ENCODE data around the gene APOBEC4.

Gene APOBEC4

GRCh38 chr1:183675381-183675780 is 22.3 kb upstream of the APOBEC4 start:
- DNase-seq (ENCODE audit: low read depth in 2 of 3, low spot score in 1 of 3) = no peak

DNA sequence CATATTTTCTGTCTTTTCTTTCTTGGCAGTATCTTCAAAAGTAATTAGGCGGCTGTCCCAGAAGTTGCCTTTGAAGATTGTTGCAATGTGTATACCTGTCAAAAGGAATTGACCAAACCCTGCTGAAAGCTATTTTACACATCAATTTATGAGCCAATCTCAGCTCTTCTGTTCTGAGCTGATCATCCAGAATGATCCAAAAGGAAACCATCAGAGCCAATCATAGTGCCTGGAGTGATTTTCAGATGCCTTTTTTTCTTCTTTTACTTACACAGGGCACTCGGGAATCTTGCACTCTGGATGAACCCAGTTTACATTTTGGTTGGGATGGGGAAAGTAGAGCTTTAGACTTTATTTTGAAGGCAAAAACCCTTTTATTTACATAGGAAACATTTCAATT is 21.8 kb upstream of the APOBEC4 start:
- no peak for DNase-seq (ENCODE audit: low read depth in 2 of 3, low spot score in 1 of 3)

GRCh38 chr1:183674339-183674738 is 21.2 kb upstream of the APOBEC4 start:
- no peak for DNase-seq (ENCODE audit: low read depth in 2 of 3, low spot score in 1 of 3)

DNA sequence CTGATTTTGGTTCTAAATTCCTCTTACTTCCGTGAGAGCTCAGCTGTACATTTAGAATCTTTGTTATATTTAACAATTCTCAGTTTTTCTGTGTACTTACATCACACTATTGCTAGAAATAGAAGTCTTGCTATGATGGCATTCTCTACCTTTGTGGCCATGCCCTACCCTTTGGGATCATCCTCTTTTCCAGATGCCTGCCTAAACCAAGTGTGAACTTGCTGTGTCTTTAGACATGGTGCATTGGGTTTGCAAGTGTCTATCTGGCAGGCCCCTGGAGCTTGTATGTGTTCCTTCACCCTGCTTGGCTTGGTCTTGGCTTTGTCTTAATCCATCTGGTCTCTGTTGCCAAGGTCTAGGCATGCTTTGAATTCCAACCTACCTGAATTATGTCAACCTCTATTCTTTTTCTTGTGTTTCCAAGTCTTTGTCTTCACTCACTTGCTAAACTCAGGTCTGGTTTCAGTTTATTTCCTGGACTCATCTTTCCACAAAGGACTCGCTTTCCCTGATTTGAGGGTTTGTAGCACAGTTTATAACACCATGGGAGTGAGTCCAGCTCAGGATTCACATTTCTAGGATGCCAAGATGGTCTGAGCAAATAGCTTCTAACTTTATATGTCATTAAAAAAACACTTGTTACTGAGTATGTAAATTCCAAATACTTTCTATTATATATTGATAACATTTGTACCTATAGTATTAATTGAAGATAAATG is 20.6 kb upstream of the APOBEC4 start:
- no peak for DNase-seq (ENCODE audit: low read depth in 2 of 3, low spot score in 1 of 3)

GRCh38 chr1:183670169-183670568 is 17.1 kb upstream of the APOBEC4 start:
- no peak for DNase-seq (ENCODE audit: low read depth in 2 of 3, low spot score in 1 of 3)

DNA sequence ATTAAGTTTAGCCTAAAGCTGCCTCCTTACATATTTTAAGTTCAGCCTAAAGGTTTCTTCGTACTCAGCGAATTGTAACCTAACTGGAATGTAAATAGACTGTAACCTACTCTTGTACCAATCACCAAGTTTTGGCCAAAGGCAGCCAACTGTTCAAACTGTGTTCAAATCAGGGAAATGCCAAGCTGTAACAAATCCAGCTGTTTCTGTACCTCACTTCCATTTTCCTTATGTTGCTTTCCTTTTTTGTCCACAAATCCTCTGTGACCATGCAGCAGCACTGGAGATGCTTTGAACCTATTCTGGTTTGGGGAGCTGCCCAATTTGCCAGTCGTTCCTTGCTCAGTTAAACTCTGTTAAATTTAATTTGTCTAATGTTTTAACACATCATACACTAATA is 3.2 kb upstream of the APOBEC4 start:
- DNase-seq (ENCODE audit: low read depth in 2 of 3, low spot score in 1 of 3) = no peak

DNA sequence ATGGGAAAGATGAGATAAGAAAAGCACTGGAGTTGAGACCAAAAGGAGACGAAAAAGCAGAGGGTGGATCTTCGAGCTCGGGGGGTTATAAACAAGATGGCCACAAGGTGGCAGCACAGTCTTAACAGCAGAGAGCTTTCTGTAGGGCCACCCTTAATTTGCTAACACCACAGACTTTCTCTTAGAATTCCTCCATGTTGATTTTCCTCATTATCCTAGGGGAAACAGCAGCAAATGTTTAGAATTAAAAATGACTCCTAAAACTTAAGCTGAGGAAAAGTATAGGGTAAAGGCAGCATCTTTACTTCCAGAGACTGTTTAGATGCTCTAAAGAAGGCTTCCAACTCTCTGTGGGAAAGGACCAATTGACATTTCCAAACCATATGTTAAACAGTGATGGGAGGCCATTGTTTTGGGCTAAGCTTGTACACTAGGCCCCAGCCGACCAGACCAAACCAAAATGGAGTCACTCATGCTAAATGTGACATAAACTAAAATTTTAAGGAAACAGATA is 2.5 kb upstream of the APOBEC4 start:
- DNase-seq (ENCODE audit: low read depth in 2 of 3, low spot score in 1 of 3) = peak; percentile 48 to 80 (median 70)

DNA sequence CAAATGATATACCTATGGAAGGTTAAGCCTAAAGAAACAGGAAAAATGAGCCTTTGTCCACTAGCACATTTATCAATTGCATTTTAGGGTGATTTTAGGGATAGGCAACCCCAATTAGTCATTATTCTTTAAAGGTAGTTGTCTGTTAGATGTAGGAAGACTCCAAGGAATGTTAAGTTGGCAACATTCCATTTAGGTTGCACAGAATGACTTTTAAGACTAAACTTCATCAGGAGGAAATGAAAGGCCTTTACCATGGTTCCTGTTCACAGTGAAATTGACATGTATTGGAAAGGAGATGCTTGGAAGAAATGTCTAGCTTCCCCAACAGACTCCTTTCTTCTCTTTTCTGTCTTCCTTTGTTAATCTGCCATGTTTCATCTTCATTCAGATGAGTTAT is 1.6 kb upstream of the APOBEC4 start:
- DNase-seq (ENCODE audit: low read depth in 2 of 3, low spot score in 1 of 3) = no peak

- DNase-seq (ENCODE audit: low read depth in 2 of 3, low spot score in 1 of 3) = no peak
These were observed 848 bp upstream of the APOBEC4 start for GRCh38 chr1:183653876-183654451.

DNA sequence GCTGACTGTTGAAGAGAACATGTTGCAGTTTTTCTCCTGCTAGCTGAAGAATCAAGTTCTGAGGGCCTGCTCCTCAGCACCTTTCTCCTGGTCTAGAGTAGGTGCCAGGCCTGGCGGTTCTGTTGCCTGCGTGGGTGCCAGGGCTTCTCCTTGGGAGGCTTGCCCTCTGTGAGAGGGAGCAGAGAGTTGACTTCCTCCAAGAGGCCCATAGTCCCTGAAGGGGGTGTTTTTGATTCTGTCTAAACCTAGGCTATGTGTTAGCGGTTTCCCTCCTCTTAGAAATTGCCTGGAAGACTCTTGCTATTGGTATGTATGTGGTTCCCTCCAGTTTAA is 312 bp upstream of the APOBEC4 start:
- DNase-seq (ENCODE audit: low read depth in 2 of 3, low spot score in 1 of 3) = no peak

DNA sequence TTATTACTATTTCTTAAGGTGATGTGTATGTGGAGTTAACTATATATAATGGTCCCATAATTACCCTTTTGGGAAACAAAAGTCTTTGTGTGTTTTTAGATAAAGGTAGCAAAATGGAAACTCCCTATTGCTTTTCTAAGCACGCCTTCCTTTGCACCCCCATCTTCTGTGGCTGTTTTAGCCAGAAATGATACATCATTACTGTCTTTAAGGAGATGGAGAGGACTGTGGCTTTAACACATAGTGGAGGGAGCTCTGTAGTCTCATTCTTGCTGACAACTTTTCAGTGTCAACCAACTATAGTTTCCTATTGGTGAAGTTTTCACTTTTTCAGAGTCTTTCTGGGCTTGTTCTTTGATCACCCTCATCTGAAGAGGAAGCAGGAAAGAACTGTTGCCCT is 1.0 kb downstream of the APOBEC4 start:
- DNase-seq (ENCODE audit: low read depth in 2 of 3, low spot score in 1 of 3) = peak in 1 of 3 donors; percentile 13

GRCh38 chr1:183651612-183652011 is 1.5 kb downstream of the APOBEC4 start:
- DNase-seq (ENCODE audit: low read depth in 2 of 3, low spot score in 1 of 3) = no peak

DNA sequence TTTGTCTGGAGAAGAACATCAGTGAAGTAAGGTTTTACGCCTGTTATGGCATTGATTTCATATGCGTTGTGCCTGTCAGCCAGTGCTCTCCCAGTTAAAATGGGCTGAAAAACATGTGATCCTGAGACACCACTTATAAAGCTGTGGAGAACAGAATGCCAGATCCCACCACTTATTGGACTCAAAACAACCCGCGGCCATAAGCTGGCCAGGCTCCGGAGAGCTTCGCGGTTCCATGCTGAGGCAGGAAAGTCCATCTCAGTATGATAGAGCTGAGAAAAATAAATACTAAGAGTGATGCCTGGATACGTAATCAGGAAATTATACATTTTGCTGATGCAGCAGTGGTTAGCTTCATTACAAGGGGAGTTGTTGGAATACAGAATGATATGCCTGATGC is 5.1 kb downstream of the APOBEC4 start:
- no peak for DNase-seq (ENCODE audit: low read depth in 2 of 3, low spot score in 1 of 3)

DNA sequence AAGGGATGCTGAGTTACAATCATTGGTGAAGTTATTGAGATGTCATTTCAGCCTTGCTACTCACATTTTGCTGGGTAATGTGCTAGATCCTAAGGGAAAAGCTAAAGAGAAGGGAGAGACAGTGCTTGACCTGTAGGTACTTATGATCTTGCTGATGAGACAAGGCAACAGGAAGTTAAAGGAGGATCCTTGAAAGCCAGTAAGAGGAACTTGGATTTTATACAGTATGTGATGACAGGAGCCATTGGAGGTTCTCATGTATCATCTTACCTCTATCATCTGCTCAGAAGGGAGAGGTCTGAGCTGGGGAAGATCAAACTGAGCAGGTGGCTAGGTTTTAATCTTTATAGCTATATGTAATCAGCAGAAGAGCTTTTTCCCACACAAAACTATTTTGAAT is 6.3 kb downstream of the APOBEC4 start:
- DNase-seq (ENCODE audit: low read depth in 2 of 3, low spot score in 1 of 3) = no peak

GRCh38 chr1:183645531-183645930 is 7.6 kb downstream of the APOBEC4 start:
- no peak for DNase-seq (ENCODE audit: low read depth in 2 of 3, low spot score in 1 of 3)

- DNase-seq (ENCODE audit: low read depth in 2 of 3, low spot score in 1 of 3) = no peak
These were observed 10.9 kb downstream of the APOBEC4 start for GRCh38 chr1:183642166-183642565.

GRCh38 chr1:183640193-183640592 is 12.9 kb downstream of the APOBEC4 start:
- DNase-seq (ENCODE audit: low read depth in 2 of 3, low spot score in 1 of 3) = no peak

GRCh38 chr1:183638649-183639387 is 14.3 kb downstream of the APOBEC4 start:
- no peak for DNase-seq (ENCODE audit: low read depth in 2 of 3, low spot score in 1 of 3)

DNA sequence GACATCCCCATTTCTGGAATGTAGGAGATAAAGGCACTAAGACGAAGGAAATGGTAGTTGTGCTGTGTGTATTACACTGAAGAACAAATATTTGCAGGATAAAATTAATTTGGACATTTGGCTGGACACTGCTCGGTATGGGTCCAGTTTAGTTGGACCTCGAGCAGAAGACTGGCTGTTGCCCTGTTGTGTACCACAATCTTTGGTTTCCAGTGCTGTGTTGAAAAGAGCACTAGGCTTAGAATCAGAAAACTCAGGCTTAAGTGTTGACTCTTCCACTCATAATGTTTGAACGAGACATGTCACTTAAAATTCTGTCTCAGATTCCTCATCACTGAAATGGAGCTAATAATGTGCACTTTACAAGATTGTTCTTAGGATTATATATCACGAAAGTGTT is 16.3 kb downstream of the APOBEC4 start:
- DNase-seq (ENCODE audit: low read depth in 2 of 3, low spot score in 1 of 3) = no peak

GRCh38 chr1:183636334-183636682 is 16.8 kb downstream of the APOBEC4 start:
- no peak for DNase-seq (ENCODE audit: low read depth in 2 of 3, low spot score in 1 of 3)

GRCh38 chr1:183635606-183636333 is 17.3 kb downstream of the APOBEC4 start, which contains the start of gene ARPC5:
ARPC5 (minus strand) TSS chr1:183635783; CDS start chr1:183635659, 124 bp downstream.
- DNase-seq (ENCODE audit: low read depth in 2 of 3, low spot score in 1 of 3) = peak; percentile 95 to 96 (median 95)
